Large intestine (tissue), 3 donors: Measurements from ENCODE around the gene CARS2. TPM values are rescaled to one million over a fixed set of nuclear protein-coding genes. Genes with fewer than 3 reads are reported as not detected.
"Not testable (repeated sequence)": the region's sequence is repeated elsewhere in the genome, so short reads cannot be mapped to it uniquely, and the experiment has no call there.

Experiments
- DNase-seq, 2 donors: peaks; one replicate each; pipeline versions ENCODE4 v3.0.0 to v3.0.0-alpha.2; 2013
- H3K27ac ChIP-seq: one replicate; pipeline ENCODE4 v1.5.1; 2013; ENCODE audit warnings: low read length
- H3K27me3 ChIP-seq: 2 replicates; pipeline ENCODE4 v1.6.1; 2013; ENCODE audit warnings: low read length; ENCODE audit not compliant: control insufficient read depth, insufficient read depth
- H3K36me3 ChIP-seq: 2 replicates; pipeline ENCODE4 v1.6.1; 2013; ENCODE audit warnings: low read length; ENCODE audit not compliant: control insufficient read depth, insufficient read depth
- H3K4me1 ChIP-seq: one replicate; pipeline ENCODE4 v1.6.1; 2013; ENCODE audit warnings: low read length; ENCODE audit not compliant: control insufficient read depth, insufficient read depth
- H3K4me3 ChIP-seq: one replicate; pipeline ENCODE4 v1.5.1; 2013; ENCODE audit warnings: low read length
- H3K9me3 ChIP-seq: one replicate; pipeline ENCODE4 v1.6.1; 2013; ENCODE audit warnings: mild to moderate bottlenecking, low read depth, low read length, moderate library complexity; ENCODE audit not compliant: control insufficient read depth
- WGBS: methylation state at CpG from one replicate; pipeline ENCODE4 v1.1.5; 2013; ENCODE audit warnings: low lambda C conversion rate; ENCODE audit not compliant: insufficient coverage; 5-methylcytosine and 5-hydroxymethylcytosine counted together
- polyA plus RNA-seq: library from polyadenylated mRNA; unstranded; fragments of 120-200 nt; gene quantifications from one replicate; pipeline ENCODE4 v1.2.1, GENCODE V29; 2013

The CARS2 gene
- polyA plus RNA-seq, 1 donor, result 88.6 TPM

DNA sequence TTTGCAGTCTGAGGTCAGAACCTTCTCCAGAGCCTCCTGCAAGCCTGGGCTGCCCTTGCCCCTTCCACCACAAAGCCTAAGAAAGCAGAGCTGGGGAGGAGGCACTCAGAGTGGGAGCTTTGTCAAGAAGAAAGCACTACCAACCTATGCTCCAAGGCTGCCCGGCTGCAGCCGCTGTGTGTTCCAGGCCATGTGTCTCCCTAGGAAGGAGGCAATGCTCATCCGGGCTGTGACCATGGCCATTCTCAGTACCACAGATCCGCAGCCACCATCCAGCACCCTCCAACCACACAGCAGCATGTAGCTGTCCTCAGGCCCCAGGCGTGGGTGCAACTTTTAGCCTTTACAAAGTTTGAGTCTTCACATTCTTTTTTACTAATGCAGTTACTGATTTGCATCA is 22.0 kb downstream of the CARS2 start:
- Histone ChIP-seq H3K9me3 (no peaks in the 10 kb centered on the region), H3K4me1 (peaks cover 21% of the 10 kb centered on the region), H3K27ac (peak overlapping the region; percentile 83), H3K4me3 (no peak overlapping the region), H3K36me3 (peaks cover 68% of the 10 kb centered on the region), H3K27me3 (no peaks in the 10 kb centered on the region)
- no CpG with 5 or more reads among the region's 5 CpGs for WGBS
- no peak for DNase-seq

DNA sequence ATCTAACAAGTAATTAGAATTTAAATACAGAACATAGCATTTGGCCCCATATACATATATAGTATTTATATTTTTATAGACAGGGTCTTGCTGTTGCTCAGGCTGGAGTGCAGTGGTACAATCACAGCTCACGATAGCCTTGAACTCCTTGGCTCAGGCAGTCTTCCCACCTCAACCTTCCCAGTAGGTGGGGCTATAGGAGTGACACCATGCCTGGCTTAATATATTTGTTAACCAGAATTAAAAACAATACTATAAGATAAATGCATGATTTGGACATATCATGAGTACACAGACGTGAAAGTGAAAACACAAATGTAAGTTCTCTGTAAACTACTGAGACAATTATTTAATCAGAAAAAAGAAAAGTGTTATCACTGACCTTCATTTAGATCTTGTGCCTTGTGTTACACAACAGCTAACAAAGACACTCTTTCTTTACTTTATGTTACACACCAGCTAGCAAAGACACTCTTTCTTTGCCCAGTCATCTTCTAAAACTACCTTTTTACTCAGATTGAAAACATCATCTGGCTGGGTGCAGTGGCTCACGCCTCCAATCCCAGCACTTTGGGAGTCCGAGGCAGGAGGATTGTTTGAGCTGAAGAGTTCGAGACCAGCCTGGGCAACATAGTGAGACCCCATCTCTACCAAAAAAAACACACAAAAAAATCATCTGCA is 22.6 kb downstream of the CARS2 start:
- DNase-seq, result peak in 1 of 2 donors; percentile 24
- H3K27ac ChIP-seq, result peak overlapping the region; percentile 83
- 91% methylated on average over 1 of the region's 5 CpGs for WGBS

DNA sequence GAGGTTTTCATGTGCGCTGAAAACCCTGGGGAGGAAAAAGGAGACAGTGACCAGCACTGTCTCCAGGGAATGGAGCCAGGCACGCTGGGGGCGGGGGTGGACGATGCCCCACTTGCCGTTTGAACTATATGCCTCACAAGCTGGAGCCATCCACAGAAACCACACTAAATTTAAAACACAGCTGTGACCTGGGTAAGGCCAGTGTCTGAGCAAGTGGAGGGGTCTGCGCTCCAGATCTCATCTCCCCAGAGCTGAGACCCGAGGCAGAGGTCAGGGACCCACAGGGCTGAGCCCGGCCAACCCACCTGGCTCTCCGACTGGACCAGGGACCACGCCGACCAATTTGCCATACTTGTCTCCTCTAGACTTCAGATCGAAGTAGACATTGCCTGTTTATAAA is 23.2 kb downstream of the CARS2 start:
- Histone ChIP-seq H3K4me3 (no peak overlapping the region), H3K9me3 (no peaks in the 10 kb centered on the region), H3K36me3 (peaks cover 69% of the 10 kb centered on the region), H3K4me1 (peaks cover 21% of the 10 kb centered on the region), H3K27ac (no peak overlapping the region), H3K27me3 (no peaks in the 10 kb centered on the region)
- no CpG with 5 or more reads among the region's 12 CpGs for WGBS
- DNase-seq, result no peak

More for the DNA sequence above, 22.6 kb downstream of the CARS2 start:
- Histone ChIP-seq H3K9me3 (no peaks in the 10 kb centered on the region), H3K36me3 (peaks cover 69% of the 10 kb centered on the region), H3K4me1 (peaks cover 21% of the 10 kb centered on the region), H3K27me3 (no peaks in the 10 kb centered on the region), H3K4me3 (no peak overlapping the region)

DNA sequence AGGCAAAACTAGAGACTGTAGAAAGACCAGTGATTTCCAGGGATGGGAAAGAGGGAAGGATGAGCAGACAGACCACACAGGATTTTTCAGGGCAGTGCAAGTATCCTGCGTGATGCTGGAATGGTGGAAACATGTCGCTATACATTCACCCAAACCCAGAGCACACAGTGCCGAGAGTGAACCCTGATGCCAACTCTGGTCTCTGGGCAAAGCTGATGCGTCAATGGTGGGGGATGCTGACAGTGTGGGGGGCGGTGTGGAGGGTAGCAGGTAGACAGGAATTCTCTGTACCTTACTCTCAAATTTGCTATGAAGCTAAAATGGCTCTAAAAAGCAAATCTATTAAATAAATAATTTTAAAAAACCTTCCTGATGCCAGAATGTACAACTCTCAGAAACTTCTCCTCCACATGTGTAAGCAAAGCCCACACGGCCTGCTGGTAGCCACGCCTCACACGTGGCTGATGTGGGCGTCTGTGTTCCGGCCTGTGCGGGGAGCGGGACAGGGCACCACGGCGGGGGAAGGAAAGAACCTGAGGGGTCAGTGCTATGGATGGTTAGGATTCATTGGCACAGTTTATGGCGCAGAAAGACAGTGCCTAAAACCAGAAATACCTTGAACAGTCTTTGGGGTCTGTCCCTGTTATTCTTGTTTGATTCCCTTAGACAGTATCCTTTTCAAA is 23.9 kb downstream of the CARS2 start:
- H3K27me3 ChIP-seq, result no peaks in the 10 kb centered on the region
- H3K36me3 ChIP-seq, result peaks cover 66% of the 10 kb centered on the region
- no peak overlapping the region for H3K4me3 ChIP-seq
- WGBS, result no CpG with 5 or more reads among the region's 15 CpGs
- no peak for DNase-seq
- H3K9me3 ChIP-seq, result no peaks in the 10 kb centered on the region
- H3K27ac ChIP-seq, result no peak overlapping the region
- peaks cover 21% of the 10 kb centered on the region for H3K4me1 ChIP-seq

DNA sequence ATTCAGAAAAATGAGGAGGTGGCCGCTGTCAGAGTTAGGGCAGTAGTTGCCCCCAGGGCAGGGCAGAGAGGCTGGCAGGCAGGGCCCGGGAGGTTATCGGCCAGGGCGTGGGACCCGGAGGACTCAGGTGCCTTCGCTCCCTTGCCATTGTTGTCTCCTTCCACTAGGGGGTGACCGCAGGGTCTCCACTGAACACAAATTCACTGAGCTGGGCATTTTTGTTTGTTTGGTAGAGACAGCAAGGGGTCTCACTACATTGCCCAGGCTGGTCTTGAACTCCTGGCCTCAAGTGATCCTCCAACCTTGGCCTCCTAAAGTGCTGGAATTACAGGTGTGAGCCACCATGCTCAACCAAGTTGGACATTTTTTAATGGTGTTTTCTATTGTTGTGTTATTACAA is 25.1 kb downstream of the CARS2 start:
- Histone ChIP-seq H3K9me3 (no peaks in the 10 kb centered on the region), H3K36me3 (peaks cover 66% of the 10 kb centered on the region), H3K4me1 (peaks cover 18% of the 10 kb centered on the region), H3K4me3 (no peak overlapping the region), H3K27me3 (no peaks in the 10 kb centered on the region), H3K27ac (no peak overlapping the region)
- WGBS, result no CpG with 5 or more reads among the region's 7 CpGs
- no peak for DNase-seq

DNA sequence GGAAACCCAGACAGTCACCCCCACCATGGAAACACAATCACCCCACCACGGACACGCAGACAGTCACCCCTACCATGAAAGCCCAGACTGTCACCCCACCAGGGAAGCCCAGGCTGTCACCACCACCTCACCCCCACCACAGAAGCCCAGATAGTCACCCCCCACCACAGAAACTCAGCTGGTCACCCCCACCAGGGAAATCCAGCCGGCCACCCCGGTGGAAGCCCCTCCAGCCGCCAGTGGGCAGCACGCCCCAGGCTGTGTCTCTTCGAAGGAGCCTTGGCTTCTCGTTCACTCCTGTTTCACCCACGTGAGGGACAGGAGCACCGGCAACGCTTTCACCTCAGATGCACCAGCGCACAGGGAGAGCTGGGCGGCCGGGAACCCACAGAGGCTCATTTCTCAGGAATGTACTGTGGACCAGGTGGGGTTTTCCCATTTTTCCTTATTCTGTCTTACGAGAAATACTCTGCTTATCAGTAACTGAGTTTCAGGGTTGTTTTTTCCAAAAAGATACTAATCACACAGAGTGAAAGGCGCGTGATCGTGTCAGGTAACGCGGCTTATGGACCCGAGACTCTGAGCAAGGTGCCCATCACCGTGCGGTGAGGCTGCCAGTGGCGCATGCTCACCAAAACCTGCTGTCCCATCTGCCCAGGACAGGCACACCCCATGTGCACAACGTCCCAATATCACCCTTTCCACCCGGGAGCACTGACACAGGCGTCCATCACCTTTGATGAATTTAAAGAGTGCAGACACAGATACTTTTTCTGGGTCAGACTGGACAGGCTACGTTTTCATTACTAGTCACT is 28.0 kb downstream of the CARS2 start:
- no CpG with 5 or more reads among the region's 28 CpGs for WGBS

DNA sequence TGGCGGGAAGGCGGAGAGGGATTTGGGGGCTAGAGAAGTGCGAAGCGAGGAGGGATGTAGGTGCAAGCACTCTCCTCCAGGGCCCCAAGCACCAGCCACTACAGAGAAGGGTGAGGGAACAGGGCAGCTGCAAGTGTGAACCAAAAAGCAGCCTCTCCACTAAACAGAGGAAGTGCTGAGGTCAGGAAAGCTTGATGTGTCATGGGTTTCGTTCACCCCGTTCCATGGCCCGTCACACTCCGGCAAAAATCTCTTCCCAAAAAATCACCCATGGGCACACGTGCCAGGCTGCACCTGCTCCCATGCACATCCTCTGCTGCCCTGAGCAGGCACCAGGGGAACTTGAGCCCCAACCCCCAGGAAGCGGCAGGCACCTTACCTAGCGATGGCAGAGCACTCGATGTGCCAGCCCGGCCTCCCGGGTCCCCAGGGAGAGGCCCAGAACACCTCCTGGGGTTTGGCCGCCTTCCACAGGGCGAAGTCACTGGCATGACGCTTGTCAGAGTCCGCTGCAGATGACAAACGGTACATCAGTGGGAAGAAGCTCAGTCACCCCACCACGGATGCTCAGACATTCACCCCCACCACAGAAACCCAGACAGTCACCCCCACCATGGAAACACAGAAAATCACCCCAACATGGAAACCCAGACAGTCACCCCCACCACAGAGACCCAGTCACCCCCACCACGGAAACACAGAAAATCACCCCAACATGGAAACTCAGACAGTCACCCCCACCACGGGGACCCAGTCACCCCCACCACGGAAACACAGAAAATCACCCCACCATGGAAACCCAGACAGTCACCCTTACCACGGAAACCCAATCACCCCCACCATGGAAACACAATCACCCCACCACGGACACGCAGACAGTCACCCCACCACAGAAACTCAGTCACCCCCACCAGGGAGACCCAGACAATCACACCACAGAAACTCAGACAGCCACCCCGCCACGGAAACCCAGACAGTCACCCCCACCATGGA is 29.0 kb downstream of the CARS2 start:
- H3K4me1 ChIP-seq, result no peaks in the 10 kb centered on the region
- H3K27ac ChIP-seq, result no peak overlapping the region
- WGBS, result no CpG with 5 or more reads among the region's 28 CpGs
- H3K9me3 ChIP-seq, result no peaks in the 10 kb centered on the region
- H3K36me3 ChIP-seq, result peaks cover 50% of the 10 kb centered on the region
- no peak overlapping the region for H3K4me3 ChIP-seq
- DNase-seq, result no peak
- H3K27me3 ChIP-seq, result no peaks in the 10 kb centered on the region

More for the DNA sequence above, 28.0 kb downstream of the CARS2 start:
- Histone ChIP-seq H3K4me3 (no peak overlapping the region), H3K27me3 (no peaks in the 10 kb centered on the region), H3K36me3 (peaks cover 59% of the 10 kb centered on the region), H3K27ac (no peak overlapping the region), H3K4me1 (no peaks in the 10 kb centered on the region), H3K9me3 (no peaks in the 10 kb centered on the region)
- DNase-seq, result no peak

DNA sequence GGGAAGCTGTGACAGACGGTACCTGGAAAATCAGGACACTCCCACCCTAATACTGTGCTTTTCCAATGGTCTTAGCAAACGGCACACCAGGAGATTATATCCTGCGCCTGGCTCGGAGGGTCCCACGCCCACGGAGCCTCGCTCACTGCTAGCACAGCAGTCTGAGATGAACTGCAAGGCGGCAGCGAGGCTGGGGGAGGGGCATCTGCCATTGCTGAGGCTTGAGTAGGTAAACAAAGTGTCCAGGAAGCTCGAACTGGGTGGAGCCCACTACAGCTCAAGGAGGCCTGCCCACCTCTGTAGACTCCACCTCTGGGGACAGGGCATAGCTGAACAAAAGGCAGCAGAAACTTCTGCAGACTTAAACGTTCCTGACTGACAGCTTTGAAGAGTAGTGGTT is 36.1 kb downstream of the CARS2 start:
- H3K36me3 ChIP-seq, result peaks cover 42% of the 10 kb centered on the region
- no CpG with 5 or more reads among the region's 11 CpGs for WGBS

DNA sequence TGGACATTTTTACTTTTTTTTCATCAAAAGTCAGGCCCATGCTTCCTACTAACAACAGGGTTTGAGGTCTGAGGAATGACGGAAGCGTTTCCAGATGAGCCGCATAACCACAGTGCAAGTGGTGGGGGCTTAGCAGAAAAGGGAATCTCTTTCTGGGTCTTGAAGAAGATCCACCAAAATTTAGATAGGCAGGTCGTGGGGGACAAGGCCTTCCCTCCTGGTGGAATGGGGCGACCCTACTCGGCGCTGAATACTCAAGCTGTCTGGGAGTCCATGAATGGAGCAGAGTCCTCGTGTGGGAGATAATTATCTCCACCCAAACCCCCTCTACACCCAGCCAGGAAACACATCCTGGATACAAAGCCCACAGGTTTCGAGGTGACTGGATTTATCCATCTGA is 36.9 kb downstream of the CARS2 start:
- H3K27me3 ChIP-seq, result no peaks in the 10 kb centered on the region
- H3K4me1 ChIP-seq, result no peaks in the 10 kb centered on the region
- no peak overlapping the region for H3K27ac ChIP-seq
- no peaks in the 10 kb centered on the region for H3K9me3 ChIP-seq
- peaks cover 48% of the 10 kb centered on the region for H3K36me3 ChIP-seq
- no peak overlapping the region for H3K4me3 ChIP-seq
- 100% methylated on average over 2 of the region's 9 CpGs for WGBS
- DNase-seq, result no peak

More for the DNA sequence above, 36.1 kb downstream of the CARS2 start:
- H3K27ac ChIP-seq, H3K4me1 ChIP-seq, H3K4me3 ChIP-seq, DNase-seq, H3K27me3 ChIP-seq, H3K9me3 ChIP-seq: not testable (repeated sequence)

DNA sequence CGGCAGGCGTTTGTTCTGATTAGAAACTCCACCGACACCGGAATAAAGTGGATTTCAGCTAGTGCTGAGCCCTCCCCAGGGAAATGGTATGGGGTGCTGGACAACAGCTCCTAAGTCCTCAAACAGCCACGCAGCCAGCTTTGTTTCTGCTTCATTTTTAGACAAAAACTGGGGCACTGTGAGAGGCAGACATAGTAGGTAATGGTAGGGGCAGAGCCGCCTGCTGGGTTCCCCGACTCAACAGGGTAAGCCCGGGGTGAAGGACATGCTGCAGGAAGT is 39.7 kb downstream of the CARS2 start:
- whole genome bisulfite sequencing, result no CpG with 5 or more reads among the region's 8 CpGs
- peaks cover 5% of the 10 kb centered on the region for H3K9me3 ChIP-seq
- H3K27ac ChIP-seq, result no peak overlapping the region
- H3K4me3 ChIP-seq, result no peak overlapping the region
- DNase-seq, result no peak
- no peaks in the 10 kb centered on the region for H3K27me3 ChIP-seq
- peaks cover 77% of the 10 kb centered on the region for H3K36me3 ChIP-seq
- H3K4me1 ChIP-seq, result no peaks in the 10 kb centered on the region
